CD4-positive, alpha-beta T cell treated with Interleukin-4 for 1 hour (primary cell): ENCODE data around the gene CD28.

Experiments
- DNase-seq, 2 donors: peaks; one replicate each; pipeline ENCODE4 v3.0.0-alpha.2; 2020 to 2022

CD28 gene

GRCh38 chr2:203706403-203706802, at the start of gene CD28:
TSS of gene CD28 (plus strand) at chr2:203706639. CDS start at chr2:203706697, 58 bp downstream.
- peak; percentile 90 to 92 for DNase-seq

GRCh38 chr2:203659331-203660049, 46.9 kb upstream of the CD28 start:
- no peak for DNase-seq

DNA sequence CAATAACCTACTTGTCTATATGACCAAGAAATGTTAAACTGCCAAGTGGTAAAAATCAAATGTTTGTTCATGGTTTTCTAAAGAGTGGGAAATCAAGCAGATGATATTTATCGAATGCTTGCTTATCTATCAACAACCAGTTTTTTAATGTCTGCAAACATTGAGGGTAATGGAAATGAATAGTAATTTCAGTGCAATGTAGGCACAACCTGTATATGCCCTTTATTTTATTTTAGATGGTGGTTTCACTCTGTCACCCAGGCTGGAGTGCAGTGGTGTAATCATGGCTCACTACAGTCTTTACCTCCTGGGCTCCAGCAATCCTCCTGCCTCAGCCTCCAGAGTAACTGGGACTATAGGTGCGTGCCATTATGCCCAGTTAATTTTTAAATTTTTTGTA, 46.0 kb upstream of the CD28 start:
- DNase-seq, result no peak

DNA sequence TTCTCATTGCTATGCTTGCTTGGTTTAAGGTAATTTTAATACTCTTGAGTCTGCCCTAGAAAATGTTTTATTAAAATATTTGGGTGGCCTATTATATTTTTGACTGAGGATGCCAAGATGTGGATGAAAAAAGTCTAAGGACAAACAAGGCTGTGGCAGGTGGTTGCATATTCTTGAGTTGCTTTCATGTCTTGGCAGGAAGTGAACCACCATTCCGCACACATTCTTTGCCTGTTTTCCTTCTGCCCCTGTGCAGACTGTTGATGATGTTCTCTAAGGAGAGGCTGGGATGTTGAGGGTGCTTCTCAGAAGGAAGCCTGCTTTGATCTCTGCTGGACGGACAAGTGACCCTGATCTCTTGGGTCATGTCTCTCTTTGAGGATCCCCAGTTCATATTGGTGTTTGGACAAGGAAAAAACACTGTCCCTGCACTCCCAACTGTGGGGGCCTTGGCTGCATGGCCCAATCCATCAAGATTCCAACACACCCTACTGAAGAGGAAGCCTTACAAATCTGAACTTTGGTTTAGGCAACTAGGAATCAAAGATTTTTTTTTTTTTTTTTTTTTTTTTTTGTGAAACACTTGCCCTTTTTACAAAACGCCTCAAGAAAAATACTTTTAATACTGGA, 45.0 kb upstream of the CD28 start:
- no peak for DNase-seq

GRCh38 chr2:203662487-203662886, 44.0 kb upstream of the CD28 start:
- no peak for DNase-seq

DNA sequence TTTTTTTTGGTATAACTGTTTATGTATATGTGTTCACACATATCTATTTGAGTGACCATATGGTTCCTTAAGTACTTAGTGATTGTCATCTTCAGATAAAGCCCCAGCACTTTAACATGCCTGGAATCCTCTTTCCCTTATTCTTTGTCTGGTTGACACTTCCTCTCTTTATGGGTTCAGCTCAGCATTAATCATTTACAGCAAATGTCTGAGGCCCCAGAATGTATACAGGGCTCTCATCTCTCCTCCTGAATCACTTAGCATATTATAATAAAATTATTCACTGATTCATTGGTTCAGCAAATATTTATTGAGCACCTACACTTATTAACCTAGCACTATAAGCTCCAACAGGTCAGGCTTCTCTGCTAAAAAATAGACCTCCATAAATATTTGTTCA, 43.5 kb upstream of the CD28 start:
- no peak for DNase-seq

DNA sequence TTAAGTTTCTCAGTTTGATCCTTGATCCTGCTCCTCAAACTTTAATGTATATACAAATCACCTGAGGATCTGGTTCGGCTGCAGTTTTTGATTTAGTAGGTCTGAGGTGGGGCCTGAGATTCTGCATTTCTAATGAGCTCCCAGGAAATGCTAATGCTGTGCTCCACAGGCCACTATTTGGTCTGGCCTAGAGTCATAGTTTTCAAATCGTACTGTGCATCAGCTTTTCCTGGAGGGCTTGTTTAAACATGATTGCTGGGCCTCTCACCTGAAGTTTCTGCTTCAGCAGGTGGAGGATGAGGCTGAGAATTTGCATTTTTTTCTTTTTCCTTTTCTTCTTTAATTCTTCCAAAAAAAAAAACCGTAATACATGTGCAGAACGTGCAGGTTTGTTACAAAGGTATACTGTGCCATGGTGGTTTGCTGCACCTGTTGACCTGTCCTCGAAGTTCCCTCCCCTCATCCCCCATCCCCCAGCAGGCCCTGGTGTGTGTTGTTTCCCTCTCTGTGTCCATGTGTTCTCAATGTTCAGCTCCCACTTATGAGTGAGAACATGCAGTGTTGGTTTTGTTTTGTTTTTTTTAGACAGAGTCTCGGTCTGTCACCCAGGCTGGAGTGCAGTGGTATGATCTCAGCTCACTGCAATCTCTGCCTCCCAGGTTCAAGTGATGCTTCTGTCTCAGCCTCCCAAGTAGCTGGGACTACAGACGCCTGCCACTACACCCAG, 42.2 kb upstream of the CD28 start:
- no peak for DNase-seq

DNA sequence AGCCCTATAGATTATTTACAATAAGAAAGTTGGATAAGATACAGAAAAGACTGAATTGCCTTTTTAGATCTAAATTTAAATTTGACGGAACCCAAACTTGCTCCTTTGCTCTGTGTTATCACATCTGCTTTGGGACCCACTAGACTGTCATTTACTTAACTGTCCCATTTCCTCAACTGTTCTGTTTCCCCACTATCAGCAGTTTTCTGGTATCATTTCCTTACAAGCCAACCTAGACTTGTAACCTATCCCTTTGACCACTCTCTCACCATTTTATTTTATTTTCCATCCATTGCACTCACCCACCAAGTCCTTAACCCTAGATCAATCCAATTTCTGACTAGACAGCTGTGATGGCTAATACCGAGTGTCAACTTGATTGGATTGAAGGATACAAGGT, 38.6 kb upstream of the CD28 start:
- DNase-seq, result no peak

GRCh38 chr2:203669820-203670219, 36.6 kb upstream of the CD28 start:
- DNase-seq, result no peak

DNA sequence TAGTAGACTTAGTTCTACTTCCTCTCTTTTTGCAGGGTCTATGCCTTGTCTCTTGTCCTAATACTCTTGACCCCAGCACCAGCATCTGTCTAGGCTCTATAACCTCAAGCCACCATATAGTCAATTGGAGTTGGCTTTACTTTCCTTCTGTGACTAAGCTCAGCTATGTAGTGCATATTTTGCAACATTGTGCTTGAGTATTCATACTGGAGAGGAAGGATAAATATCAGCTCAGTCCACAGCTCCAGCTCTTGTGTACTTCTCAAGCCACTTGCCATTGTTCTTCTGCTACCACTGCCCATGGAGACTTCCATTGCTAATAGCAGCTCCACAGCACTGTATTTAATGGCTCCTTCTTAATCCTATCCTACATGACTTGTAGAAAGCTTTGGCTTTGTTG, 35.5 kb upstream of the CD28 start:
- no peak for DNase-seq

- no peak for DNase-seq
These were observed 34.6 kb upstream of the CD28 start for GRCh38 chr2:203671876-203672275.

DNA sequence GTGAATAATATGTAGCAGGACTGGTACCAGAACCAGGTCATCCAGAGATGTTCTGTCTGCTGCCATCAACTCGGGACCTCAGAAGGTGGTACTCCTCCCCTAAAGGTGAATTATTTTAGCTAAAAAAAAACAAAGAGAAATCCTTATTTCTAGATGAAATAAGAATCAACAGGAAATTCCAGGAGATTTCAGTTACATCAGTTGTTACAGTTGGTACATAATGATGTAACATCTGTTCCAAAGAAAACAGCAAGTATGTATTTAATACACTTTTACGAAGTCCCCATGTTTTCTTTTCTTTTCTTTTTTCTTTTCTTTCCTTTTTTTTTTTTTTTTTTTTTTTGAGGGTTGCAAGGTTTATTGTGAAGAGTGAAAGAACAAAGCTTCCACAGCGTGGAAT, 33.6 kb upstream of the CD28 start:
- DNase-seq, result no peak

GRCh38 chr2:203673933-203674332, 32.5 kb upstream of the CD28 start:
- peak in 1 of 2 donors; percentile 11 for DNase-seq

DNA sequence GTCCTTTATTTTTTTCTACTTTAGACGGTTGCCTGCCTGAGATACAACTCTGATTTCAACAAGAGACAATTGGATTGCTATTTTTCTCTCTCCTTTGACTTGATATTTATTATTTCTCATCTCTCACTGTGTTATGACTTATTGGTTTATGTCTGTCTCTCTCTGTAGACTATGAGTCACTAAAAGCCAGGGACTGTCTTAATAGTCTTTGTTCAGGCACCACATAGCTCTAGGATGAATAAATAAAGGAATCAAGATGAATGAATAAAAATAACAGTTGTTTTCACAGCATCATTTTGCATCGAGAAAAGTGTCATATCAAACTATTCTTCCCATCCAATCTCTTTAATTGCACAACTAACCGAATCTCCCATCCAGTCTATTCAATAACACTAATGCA, 31.4 kb upstream of the CD28 start:
- DNase-seq, result no peak

GRCh38 chr2:203678971-203679370, 27.5 kb upstream of the CD28 start:
- DNase-seq, result no peak

GRCh38 chr2:203679401-203679800, 27.0 kb upstream of the CD28 start:
- DNase-seq, result no peak

- DNase-seq, result no peak
These were observed 24.5 kb upstream of the CD28 start for GRCh38 chr2:203681978-203682377.

DNA sequence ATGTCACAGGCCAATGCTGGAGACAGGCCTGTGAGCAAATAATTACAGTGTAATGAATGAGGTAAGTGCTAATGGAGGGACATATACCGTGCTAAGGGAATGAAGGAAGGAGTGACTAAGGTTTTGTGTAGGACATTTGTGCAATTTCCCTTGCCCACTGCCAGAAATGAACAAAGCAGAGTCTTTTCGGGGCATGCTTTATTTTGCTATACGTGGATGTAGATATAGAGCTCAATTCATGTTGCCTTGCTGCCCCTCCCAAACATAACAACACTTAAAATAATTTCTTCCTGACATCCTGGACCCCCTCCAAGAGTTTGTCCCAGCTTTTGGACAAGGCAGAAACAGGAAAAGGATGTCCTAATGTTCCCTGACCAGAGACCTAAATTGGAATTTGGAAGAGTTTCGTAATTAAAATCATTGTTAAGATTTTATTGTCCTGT, 23.7 kb upstream of the CD28 start:
- no peak for DNase-seq

GRCh38 chr2:203683421-203683820, 23.0 kb upstream of the CD28 start:
- no peak for DNase-seq

GRCh38 chr2:203683932-203684556, 22.4 kb upstream of the CD28 start:
- DNase-seq, result peak in 1 of 2 donors; percentile 20

DNA sequence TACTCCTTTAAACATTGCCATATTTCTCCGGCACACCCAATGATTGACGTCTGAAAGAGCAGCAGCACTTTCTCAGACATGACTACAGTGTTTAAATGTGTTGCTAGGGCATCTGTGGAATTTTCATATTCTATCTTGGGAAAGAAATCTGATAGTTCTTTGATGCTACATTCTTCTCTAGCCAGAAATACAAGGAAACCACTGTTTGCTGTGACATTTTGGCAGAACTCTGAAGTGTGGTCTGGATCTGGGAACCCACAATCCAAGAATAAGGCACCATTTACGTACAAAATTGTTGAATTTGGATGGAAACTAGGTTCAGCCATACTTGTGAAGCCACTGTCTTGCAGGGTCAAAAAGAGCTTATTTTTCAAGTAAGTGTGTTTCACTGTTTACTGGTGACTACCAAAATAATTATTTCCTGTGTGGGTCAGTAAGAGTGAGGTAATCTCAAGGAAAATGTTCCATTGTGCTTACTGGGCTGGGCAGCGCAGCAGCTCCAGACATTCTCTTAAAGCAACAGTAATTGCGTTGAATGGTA, 21.3 kb upstream of the CD28 start:
- no peak for DNase-seq

DNA sequence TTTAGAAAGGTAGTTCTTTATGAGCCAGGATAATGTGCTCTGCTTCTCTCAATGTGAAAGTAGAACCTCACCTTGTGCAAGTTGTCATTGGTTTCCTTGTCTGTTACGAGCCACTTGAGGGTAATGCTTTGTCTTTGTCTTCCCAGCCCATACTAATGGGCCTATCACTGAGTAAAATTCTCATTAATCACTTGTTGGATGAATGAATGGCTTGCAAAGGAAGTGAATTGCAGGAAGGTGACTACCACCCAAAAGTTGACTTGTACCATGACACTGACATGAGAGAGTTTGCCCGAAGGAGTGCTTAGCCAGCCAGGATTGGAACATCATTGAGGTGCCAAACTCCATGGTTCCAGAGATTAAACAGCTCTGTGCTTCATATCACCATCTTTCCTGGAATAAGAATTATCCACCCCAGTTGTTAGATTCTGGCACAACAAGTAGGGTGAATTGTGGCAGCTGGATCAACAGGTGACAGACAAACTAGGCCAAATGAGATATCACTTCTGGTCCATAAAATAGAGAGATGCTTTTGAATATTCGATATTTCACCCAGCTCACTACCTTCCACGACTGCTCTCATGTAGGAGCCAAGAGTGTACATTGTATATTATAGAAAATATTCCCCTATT, 20.5 kb upstream of the CD28 start:
- no peak for DNase-seq

DNA sequence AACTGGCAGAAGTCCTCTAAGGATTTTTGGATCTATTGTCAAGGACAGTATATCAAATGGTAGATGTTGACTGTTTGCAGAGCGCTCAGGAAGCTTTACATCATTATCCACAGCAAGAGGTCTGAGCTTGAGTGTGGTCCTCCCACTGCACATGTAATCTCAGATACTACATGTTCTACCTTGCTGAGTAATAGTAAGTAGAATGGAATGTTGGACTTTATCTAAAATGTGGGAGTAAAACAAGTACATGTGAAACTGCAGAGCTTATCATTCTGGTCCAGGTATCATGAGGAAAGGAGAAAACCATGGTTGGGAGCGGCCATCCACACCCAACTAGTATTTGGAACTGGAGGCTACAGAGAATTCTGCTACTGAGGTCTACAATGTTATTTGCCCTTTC, 19.3 kb upstream of the CD28 start:
- DNase-seq, result no peak
